ENCODE measurements around the gene KCNC4.

The KCNC4 gene

GRCh38 chr1:110187139-110187890 is 22.8 kb upstream of the KCNC4 start:
- H3K27ac ChIP-seq = no peak overlapping the region
- H3K4me3 ChIP-seq = no peak overlapping the region

GRCh38 chr1:110188035-110188618 is 22.0 kb upstream of the KCNC4 start:
- Histone ChIP-seq H3K27ac (peak overlapping the region in 1 of 21 experiments; percentile 3), H3K4me3 (no peak overlapping the region)

GRCh38 chr1:110189181-110189580 is 20.9 kb upstream of the KCNC4 start:
- no peak overlapping the region for H3K4me3 ChIP-seq
- no peak overlapping the region for H3K27ac ChIP-seq

GRCh38 chr1:110190282-110190929 is 19.7 kb upstream of the KCNC4 start:
- Histone ChIP-seq H3K4me3 (no peak overlapping the region), H3K27ac (no peak overlapping the region)

GRCh38 chr1:110192541-110192940 is 17.6 kb upstream of the KCNC4 start:
- Histone ChIP-seq H3K27ac (no peak overlapping the region), H3K4me3 (no peak overlapping the region)

- H3K4me3 ChIP-seq = no peak overlapping the region
- H3K27ac ChIP-seq = no peak overlapping the region
Measured at GRCh38 chr1:110195196-110195595, 14.9 kb upstream of the KCNC4 start.

DNA sequence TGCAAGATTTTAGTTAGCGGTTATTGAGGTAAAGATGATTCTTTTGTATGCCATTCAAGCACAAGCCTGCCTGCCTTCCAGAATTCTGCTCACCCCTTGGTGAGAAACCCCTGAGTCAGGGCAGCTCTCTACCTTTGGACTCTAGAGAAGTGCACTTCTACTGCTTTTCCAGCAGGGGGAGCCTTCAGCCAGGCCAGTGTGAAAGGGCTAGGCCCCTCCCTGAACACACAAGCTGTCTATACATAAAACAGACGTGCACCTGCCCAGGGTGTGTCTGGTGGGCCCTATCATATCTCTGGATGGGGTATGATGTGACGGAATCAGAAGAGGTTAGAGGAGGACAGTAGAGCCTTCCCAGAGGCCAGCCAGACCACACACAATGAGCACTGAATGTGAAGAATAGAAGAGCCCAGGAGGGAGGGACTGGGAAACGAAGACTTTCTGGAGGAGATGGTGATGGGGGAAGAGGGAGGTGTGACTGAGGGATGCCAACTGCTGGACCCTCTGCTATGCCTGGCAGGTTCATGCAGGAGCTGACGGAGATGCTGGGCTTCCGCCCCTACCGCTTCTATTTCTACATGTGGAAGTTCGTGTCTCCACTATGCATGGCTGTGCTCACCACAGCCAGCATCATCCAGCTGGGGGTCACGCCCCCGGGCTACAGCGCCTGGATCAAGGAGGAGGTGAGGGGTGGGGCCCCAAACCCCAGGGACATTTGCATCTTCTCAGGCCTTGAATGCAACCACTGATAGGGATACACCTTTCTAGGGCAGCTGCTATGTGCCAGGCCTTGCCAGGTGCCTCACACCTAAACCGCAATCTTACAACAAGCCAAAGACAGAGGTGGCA is 13.0 kb upstream of the KCNC4 start:
- H3K4me3 ChIP-seq = no peak overlapping the region
- no peak overlapping the region for H3K27ac ChIP-seq

- H3K4me3 ChIP-seq = no peak overlapping the region
- no peak overlapping the region for H3K27ac ChIP-seq
Measured at GRCh38 chr1:110197905-110198629, 12.0 kb upstream of the KCNC4 start.

DNA sequence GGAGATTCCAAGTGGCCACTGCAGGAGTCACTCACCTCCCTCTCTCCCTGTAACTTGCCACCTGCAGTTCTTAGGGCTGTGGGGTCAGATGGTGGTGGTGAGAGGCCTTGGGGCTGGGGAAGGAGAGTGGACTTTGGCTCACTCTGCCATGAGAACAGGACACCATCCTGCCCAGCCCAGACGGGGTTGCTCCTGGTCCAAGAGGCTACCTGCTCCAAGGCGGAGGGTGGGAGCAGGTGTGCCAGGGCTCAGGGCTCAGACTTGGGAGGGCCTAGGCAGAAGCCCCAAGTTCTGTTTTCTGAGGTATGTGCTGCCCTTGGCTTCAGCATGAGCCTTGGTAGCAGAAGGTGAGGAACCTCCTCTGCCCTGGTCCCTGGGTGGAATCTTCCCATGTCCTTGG is 11.4 kb upstream of the KCNC4 start:
- Histone ChIP-seq H3K4me3 (no peak overlapping the region), H3K27ac (no peak overlapping the region)

- no peak overlapping the region for H3K27ac ChIP-seq
- no peak overlapping the region for H3K4me3 ChIP-seq
Measured at GRCh38 chr1:110200190-110200589, 9.9 kb upstream of the KCNC4 start.

GRCh38 chr1:110200666-110201065 is 9.4 kb upstream of the KCNC4 start:
- Histone ChIP-seq H3K27ac (no peak overlapping the region), H3K4me3 (no peak overlapping the region)

DNA sequence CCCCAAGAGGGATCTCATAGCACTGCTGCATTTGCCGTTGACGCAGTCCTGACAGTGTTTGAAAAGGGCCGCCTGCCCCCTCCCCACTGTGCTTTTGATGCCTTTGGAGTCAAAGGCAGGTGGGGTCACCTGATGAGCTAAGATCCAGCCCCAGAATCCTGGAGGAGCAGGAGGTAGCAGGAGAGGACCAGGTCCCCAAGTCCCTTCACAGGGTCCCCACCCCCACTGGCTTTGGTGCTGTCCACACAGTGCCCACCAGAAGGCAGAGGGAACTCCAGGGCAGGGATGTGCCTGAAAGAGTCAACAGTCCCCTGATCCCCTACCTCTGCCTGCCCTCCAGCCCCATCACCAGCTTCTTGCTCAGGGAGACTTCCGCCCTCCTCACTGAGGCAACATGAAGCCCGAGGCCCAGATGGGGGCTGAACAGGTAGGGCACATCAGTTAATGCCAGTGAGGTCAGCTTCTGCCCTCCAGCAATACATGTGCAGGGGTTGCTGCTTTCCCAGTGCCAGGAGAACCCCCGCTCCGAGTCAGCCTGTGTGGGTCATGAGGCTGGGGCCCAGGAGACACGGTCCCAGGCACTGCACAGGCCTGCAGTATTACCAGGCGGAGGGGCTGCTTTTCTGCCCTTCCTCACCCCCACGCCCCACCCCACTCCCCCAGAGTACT is 8.8 kb upstream of the KCNC4 start:
- H3K27ac ChIP-seq = no peak overlapping the region

DNA sequence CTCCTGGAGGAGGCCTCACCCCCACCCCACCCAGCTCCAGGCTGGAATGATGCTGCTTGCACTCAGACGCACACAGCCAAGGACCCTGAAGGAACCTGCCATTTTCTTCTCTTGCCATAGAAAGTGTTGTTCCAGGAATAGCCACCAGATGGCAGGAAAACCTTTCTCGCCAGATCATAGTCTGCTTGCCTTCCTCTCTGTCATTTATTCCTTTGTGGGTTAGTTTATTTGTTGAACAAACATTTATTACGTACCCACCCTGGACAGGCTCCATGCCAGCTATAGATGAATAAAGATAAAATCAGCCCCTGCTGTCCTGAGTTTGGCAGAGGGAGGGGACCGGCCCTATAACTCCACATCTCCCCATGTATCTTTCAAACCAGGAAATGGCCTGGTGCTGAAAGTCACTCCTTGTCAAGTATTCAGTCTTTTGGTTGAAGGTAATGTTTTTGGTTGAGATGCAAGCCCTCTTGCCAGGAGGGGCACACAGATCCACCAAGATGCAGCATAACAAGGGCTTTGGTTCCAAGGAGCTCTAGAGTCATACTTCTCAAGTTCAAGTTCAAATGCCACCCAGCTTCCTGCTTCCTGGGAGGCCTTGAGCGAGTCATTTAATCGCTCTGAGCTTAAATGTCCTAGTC is 7.0 kb upstream of the KCNC4 start:
- Histone ChIP-seq H3K4me3 (no peak overlapping the region), H3K27ac (peak overlapping the region in 1 of 21 experiments; percentile 36)

More for the DNA sequence above, 8.8 kb upstream of the KCNC4 start:
- H3K4me3 ChIP-seq = no peak overlapping the region

- H3K27ac ChIP-seq = no peak overlapping the region
- no peak overlapping the region for H3K4me3 ChIP-seq
Measured at GRCh38 chr1:110205156-110205555, 5.0 kb upstream of the KCNC4 start.

- no peak overlapping the region for H3K27ac ChIP-seq
- no peak overlapping the region for H3K4me3 ChIP-seq
Measured at GRCh38 chr1:110205591-110206155, 4.4 kb upstream of the KCNC4 start.

- no peak overlapping the region for H3K4me3 ChIP-seq
- H3K27ac ChIP-seq = no peak overlapping the region
Measured at GRCh38 chr1:110206261-110206920, 3.7 kb upstream of the KCNC4 start.

DNA sequence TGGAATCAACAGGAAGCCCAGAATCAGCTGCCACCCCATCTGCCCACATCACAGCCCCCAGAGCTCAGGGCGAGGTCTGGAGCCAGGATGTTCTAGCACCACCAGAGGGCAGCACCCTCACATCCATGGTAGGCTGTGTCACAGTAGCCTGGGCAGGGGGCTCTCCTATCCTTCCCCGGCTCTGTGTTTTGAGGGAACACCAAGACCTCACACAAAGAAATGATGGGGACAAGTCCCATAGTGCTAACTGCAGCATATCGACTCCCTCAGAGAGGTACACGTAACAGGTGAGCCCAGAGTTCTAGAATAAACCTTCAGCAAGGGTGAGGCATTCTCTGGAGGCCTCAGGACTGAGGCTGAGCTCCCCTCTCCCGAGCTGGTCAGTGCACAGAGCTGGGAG is 2.3 kb upstream of the KCNC4 start:
- H3K4me3 ChIP-seq = no peak overlapping the region
- H3K27ac ChIP-seq = no peak overlapping the region

All from skin epidermis (tissue), 12 donors.